GM15510 (cell line): ENCODE results near the gene CARD9.

ENCODE experiments used
- POLR2A ChIP-seq: IDR thresholded peaks from 3 replicates; pipeline ENCODE4 v1.6.1; 2011; ENCODE audit warnings: borderline replicate concordance; ENCODE audit not compliant: insufficient read length; ENCODE audit errors: extremely low read depth

The CARD9 gene

GRCh38 chr9:136377341-136378169 is 4.1 kb upstream of the CARD9 start:
- TF ChIP-seq POLR2A, result peak; percentile 10

GRCh38 chr9:136376457-136376856 is 3.0 kb upstream of the CARD9 start:
- no peak for TF ChIP-seq POLR2A

- no peak for TF ChIP-seq POLR2A
Observed at GRCh38 chr9:136375096-136375495, 1.6 kb upstream of the CARD9 start.

- TF ChIP-seq POLR2A, result no peak
Observed at GRCh38 chr9:136374183-136374575, 710 bp upstream of the CARD9 start.

- no peak for TF ChIP-seq POLR2A
Observed at GRCh38 chr9:136372561-136373299, 739 bp downstream of the CARD9 start.

GRCh38 chr9:136372006-136372405 is 1.5 kb downstream of the CARD9 start:
- no peak for TF ChIP-seq POLR2A

- no peak for TF ChIP-seq POLR2A
Observed at GRCh38 chr9:136371533-136371880, 2.0 kb downstream of the CARD9 start.

GRCh38 chr9:136370687-136371532 is 2.6 kb downstream of the CARD9 start:
- TF ChIP-seq POLR2A, result no peak

GRCh38 chr9:136370037-136370436 is 3.4 kb downstream of the CARD9 start:
- TF ChIP-seq POLR2A, result no peak

GRCh38 chr9:136368190-136368589 is 5.3 kb downstream of the CARD9 start:
- no peak for TF ChIP-seq POLR2A

- TF ChIP-seq POLR2A, result no peak
Observed at GRCh38 chr9:136367296-136368145, 5.9 kb downstream of the CARD9 start.

- TF ChIP-seq POLR2A, result no peak
Observed at GRCh38 chr9:136366826-136367225, 6.6 kb downstream of the CARD9 start.

- TF ChIP-seq POLR2A, result no peak
Observed at GRCh38 chr9:136365775-136366222, 7.7 kb downstream of the CARD9 start.
